ENCODE results near the gene SLC9A9. TPM values are rescaled to one million over a fixed set of nuclear protein-coding genes. Genes with fewer than 3 reads are reported as not detected.

SLC9A9 gene
- total RNA-seq, 4 donors from 2014 or later, result 12.8 to 63.8 (median 33.3) TPM

GRCh38 chr3:143352850-143353550 is 495.3 kb downstream of the SLC9A9 start:
- Histone ChIP-seq H3K27me3 (no peaks in the 10 kb centered on the region), H3K27ac (no peak overlapping the region), H3K36me3 (no peaks in the 10 kb centered on the region), H3K9me3 (no peaks in the 10 kb centered on the region), H3K4me3 (no peak overlapping the region), H3K4me1 (no peaks in the 10 kb centered on the region)
- TF ChIP-seq CTCF (IDR thresholded peaks at IDR 0.05), result no peak
- TF ChIP-seq POLR2A (IDR thresholded peaks at IDR 0.05), result no peak
- no peak for DNase-seq
- intact Hi-C loops (cut with DNase I; ENCODE audit: low total_unique reads), result no loop called here

GRCh38 chr3:143351895-143352608 is 496.2 kb downstream of the SLC9A9 start:
- no peaks in the 10 kb centered on the region for H3K36me3 ChIP-seq
- H3K4me1 ChIP-seq, result no peaks in the 10 kb centered on the region
- TF ChIP-seq POLR2A (IDR thresholded peaks at IDR 0.05) (no peak), CTCF (IDR thresholded peaks at IDR 0.05) (no peak)
- H3K4me3 ChIP-seq, result no peak overlapping the region
- no peak overlapping the region for H3K27ac ChIP-seq
- H3K27me3 ChIP-seq, result no peaks in the 10 kb centered on the region
- no peak for DNase-seq
- H3K9me3 ChIP-seq, result no peaks in the 10 kb centered on the region
- intact Hi-C loops (cut with DNase I; ENCODE audit: low total_unique reads), result no loop called here

GRCh38 chr3:143351354-143351753 is 496.9 kb downstream of the SLC9A9 start:
- intact Hi-C loops (cut with DNase I; ENCODE audit: low total_unique reads), result no loop called here
- H3K36me3 ChIP-seq, result no peaks in the 10 kb centered on the region
- no peak for DNase-seq
- H3K4me1 ChIP-seq, result no peaks in the 10 kb centered on the region
- no peaks in the 10 kb centered on the region for H3K9me3 ChIP-seq
- no peak overlapping the region for H3K27ac ChIP-seq
- H3K27me3 ChIP-seq, result no peaks in the 10 kb centered on the region
- TF ChIP-seq POLR2A (IDR thresholded peaks at IDR 0.05) (no peak), CTCF (IDR thresholded peaks at IDR 0.05) (no peak)
- no peak overlapping the region for H3K4me3 ChIP-seq

GRCh38 chr3:143349455-143349854 is 498.8 kb downstream of the SLC9A9 start:
- no peaks in the 10 kb centered on the region for H3K27me3 ChIP-seq
- DNase-seq, result no peak
- intact Hi-C loops (cut with DNase I; ENCODE audit: low total_unique reads), result no loop called here

More at GRCh38 chr3:143349455-143349854, 498.8 kb downstream of the SLC9A9 start:
- Histone ChIP-seq H3K4me1 (no peaks in the 10 kb centered on the region), H3K36me3 (no peaks in the 10 kb centered on the region), H3K9me3 (no peaks in the 10 kb centered on the region), H3K4me3 (no peak overlapping the region), H3K27ac (no peak overlapping the region)
- TF ChIP-seq POLR2A (IDR thresholded peaks at IDR 0.05) (no peak), CTCF (IDR thresholded peaks at IDR 0.05) (no peak)

Data from uterus (tissue), 4 donors.